HG03432 (cell line): ENCODE results near the gene PFKFB1.

Experiments
- ATAC-seq: cut with Tn5 transposase; IDR thresholded peaks from one replicate; pipeline ENCODE4 v1.9.1; 2021; ENCODE audit warnings: mild to moderate bottlenecking, moderate library complexity; ENCODE audit not compliant: unreplicated experiment

PFKFB1 gene

DNA sequence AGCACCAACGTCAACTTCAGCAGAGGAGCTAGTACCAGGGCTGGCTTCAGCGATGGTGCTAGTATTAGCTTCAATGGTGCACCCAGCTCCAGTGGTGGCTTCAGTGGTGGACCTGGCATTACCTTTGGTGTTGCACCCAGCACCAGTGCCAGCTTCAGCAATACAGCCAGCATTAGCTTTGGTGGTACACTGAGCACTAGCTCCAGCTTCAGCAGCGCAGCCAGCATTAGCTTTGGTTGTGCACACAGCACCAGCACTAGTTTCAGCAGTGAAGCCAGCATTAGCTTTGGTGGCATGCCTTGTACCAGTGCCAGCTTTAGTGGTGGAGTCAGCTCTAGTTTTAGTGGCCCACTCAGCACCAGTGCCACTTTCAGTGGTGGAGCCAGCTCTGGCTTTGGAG is 65.1 kb downstream of the PFKFB1 start:
- ATAC-seq: no peak

DNA sequence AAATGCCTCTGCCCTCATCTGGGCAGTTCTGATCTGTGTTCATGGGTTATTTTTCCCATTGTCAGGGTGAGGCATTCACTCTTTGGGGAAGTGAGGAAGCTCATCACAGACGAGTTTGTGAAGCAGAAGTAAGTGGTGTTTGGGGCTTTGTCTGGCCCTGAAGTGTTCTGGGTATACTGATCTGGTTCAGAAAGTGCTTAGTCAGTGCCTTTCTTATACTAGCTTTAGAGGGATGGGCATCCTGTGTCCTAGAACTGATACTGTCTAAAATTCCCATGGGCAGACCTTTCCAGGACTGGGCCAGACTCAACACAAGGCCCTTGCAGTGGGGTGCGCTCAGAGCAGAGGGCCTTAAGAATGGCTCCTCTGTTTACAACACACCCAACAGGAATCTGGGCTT is 67.0 kb downstream of the PFKFB1 start:
- ATAC-seq: no peak

DNA sequence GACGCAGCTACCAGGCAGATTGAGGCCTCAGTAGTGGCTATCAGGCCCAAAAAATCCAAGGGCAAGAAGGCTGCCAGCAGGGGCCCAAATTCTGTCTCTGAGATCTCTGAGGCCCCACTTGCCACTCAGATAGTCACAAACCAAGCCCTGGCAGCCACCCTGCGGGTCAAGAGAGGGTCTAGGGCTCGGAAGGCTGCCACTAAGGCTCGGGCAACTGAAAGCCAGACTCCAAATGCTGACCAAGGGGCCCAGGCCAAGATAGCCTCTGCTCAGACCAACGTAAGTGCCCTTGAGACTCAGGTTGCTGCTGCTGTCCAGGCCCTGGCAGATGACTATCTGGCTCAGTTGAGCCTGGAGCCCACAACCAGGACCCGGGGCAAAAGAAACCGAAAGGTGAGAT is 70.6 kb downstream of the PFKFB1 start:
- no peak for ATAC-seq

DNA sequence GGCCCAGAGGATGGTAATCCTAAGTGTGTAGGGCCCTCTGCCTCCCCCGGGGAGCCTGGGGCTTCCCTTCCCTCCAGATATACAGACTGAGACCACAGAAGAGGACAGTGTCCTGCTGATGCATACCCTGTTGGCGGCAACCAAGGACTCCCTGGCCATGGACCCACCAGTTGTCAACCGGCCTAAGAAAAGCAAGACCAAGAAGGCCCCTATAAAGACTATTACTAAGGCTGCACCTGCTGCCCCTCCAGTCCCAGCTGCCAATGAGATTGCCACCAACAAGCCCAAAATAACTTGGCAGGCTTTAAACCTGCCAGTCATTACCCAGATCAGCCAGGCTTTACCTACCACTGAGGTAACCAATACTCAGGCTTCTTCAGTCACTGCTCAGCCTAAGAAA is 71.4 kb downstream of the PFKFB1 start:
- ATAC-seq: no peak

DNA sequence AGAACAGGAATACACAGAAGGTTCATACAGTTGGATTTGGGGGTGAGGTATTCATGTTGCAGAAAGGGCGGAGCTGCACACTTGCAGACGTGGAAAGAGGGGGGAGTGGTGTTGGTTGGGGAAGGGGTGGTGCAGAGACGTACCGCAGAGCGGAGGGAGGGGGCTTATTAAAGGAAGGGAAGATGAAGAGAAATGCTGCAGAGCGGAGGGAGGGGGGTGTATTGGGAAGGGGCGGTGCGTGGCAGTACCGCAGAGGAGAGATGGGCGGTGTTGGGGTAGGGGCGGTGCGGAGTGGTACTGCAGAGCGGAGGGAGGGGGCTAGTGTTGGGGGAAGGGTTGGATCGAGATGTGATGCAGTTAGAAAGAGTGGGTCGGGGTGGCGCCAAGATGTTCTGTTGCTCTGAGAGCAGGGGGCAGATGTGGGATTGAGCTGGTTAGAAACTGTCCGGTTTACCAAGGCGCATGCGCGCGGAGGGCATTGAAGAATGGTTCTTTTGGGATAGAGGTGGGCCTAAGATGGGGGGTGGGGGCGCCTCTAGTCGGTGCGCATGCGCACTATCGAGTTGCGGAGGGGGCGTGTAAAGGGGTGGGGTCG is 72.5 kb downstream of the PFKFB1 start:
- ATAC-seq: peak; percentile 76

DNA sequence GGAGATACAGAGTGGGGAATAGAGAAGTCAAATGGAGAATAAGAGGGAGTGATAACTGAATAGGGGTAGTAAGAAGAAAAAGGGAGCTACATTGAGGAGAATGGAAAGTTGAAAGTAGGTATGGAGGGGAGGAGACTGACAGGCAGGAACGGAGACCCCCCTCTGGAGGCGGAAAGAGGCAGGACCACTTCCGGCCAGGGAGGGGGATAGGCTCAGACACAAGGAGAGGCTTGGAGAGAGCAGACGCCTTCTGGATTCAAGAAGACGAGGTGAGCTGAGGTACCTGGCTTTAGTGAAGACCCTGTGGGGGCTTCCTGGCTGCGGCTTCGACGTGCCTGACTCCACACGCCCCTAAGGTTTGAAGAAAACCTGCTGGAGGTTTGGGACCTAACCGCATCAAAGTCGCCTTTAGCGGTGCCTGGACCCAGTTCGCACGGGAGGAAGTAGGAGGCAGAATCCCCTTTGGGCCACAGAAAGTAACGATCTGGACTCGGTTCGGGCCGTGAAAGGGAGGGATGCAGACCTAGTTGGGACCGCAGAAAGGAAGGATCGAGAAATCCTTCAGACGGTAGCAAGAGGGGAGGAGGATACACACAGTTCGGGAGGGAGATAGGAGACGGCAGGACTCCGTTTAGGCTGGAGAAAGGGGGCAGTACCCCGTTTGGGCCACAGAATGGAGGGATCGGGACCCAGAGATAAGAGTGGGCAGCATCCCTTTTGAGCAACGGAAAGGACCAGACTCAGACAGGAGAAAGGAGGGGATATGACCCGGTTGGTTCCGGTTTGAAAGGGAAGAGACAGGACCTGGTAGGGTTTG is 73.2 kb downstream of the PFKFB1 start, which contains the start of gene TRO:
TSS of gene TRO (plus strand) at position 215 of the 817 bp plus-strand sequence. CDS start 1,423 bp downstream, outside the sequence.
- peak; percentile 48 for ATAC-seq

DNA sequence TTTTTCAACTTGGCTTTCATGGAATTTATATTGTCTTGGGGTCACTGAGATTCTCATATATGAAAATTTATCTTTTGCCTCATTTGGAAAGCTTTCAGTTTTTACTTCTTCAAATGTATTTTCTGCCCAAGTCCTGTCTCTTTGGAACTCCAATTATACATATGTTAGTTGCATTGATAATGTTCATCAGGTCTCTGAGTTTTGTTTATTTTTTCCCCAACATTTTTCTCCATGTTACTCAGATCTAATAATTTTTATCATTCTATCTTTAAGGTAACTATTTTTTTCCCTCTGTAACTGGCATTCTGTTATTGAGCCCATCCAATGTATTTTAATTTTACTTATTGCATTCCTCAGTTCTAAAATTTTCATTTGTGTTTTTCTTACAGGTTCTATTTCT is 84.0 kb downstream of the PFKFB1 start:
- ATAC-seq: no peak

DNA sequence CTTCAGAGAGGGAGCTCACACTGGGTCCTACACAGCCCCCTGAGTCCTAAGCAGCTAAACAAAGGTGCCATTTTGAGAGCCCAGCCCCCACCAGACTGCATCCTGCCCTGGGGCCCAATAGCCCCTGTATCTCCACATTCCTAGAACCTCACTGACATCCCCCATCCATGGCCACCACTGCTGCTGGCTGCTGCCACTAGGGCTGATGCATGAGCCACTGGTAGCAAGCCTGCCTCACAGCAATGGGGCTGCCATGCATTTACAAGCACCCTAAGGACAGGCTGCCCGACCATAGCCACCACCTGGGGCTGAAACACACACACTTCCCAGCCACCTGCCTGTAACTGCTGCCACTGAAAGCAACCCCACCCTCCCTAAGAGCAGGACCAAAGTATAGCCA is 99.8 kb downstream of the PFKFB1 start:
- ATAC-seq: no peak

DNA sequence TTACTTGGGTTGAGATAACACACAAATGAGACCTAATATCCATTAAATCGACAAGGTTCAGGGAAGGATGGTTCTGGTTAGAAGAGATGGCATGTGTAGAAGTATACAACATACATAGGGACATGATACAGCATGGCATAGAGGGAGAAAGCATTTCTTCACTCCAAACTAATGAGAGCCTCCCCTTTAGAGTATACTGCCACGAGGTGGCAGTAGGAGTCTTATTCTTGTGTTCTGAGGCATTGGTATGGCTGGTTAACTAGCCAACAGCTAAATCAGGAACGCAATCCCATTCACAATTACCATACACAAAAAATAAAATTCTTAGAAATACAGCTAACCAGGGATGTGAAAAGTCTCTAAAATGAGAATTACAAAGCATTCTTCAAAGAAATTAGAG is 102.4 kb downstream of the PFKFB1 start:
- peak; percentile 55 for ATAC-seq

DNA sequence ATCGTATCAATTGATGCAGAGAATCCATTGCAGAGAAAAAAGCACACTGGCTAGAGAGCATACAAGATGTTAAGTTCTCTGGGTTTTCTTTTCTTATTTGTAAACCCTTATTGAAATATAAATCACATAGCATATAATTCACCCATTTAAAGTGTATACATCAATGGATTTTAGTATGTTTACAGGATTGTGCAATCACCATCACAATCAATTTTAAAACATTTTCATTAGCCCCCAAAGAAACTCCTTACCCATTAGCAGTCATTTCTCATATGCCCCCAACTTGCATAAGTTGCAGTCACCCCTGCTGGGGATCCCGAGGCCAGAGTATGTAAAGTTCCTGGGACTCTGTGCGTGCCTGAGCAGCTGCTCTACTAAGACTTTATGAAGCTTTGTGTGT is 108.2 kb downstream of the PFKFB1 start:
- no peak for ATAC-seq
